ENCODE results near the gene PNPT1.

Gene PNPT1

GRCh38 chr2:55653255-55653654 lies 40.4 kb downstream of the PNPT1 start:
- H3K27me3 ChIP-seq (ENCODE audit: control insufficient read depth, insufficient read depth, low read length), result no peaks in the 10 kb centered on the region

DNA sequence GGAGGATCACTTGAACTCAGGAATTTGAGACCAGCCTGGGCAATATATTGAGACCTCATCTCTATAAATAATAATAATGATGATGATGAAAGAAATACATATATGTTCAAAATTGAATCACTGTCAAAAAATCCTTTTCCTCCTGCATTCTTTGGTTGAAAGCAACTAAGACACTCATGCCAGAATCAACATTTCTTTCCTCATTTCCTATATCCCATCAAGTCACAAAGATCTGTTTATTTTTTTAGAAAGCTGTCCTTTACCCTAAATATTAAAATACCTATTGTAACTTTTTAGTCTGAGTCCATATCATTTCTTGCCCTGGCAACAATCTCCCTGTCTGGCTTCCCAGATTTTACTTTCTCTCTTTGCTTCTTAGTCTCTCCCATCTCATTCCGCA lies 44.4 kb downstream of the PNPT1 start:
- H3K9ac ChIP-seq (ENCODE audit: low read depth, low read length), result no peak overlapping the region
- peaks cover 6% of the 10 kb centered on the region for H3K36me3 ChIP-seq (ENCODE audit: insufficient read depth, low read length)
- no peak overlapping the region for H3K4me3 ChIP-seq (ENCODE audit: low read length)
- peaks cover 12% of the 10 kb centered on the region for H3K4me1 ChIP-seq (ENCODE audit: control insufficient read depth, insufficient read depth, low read length)
- H3K9me3 ChIP-seq (replicated peaks; ENCODE audit: low read length), result no peaks in the 10 kb centered on the region
- H3K4me2 ChIP-seq (ENCODE audit: low read length), result no peak overlapping the region
- H3K27me3 ChIP-seq (ENCODE audit: control insufficient read depth, insufficient read depth, low read length), result no peaks in the 10 kb centered on the region

More at GRCh38 chr2:55653255-55653654, 40.4 kb downstream of the PNPT1 start:
- Histone ChIP-seq H3K9me3 (replicated peaks; ENCODE audit: low read length) (no peaks in the 10 kb centered on the region), H3K4me2 (ENCODE audit: low read length) (no peak overlapping the region), H3K4me3 (ENCODE audit: low read length) (no peak overlapping the region), H3K4me1 (ENCODE audit: control insufficient read depth, insufficient read depth, low read length) (no peaks in the 10 kb centered on the region), H3K36me3 (ENCODE audit: insufficient read depth, low read length) (peaks cover 20% of the 10 kb centered on the region), H3K9ac (ENCODE audit: low read depth, low read length) (no peak overlapping the region)

- Histone ChIP-seq H3K4me2 (ENCODE audit: low read length) (no peak overlapping the region), H3K4me3 (ENCODE audit: low read length) (no peak overlapping the region), H3K9me3 (replicated peaks; ENCODE audit: low read length) (no peaks in the 10 kb centered on the region), H3K4me1 (ENCODE audit: control insufficient read depth, insufficient read depth, low read length) (no peaks in the 10 kb centered on the region), H3K9ac (ENCODE audit: low read depth, low read length) (no peak overlapping the region), H3K27me3 (ENCODE audit: control insufficient read depth, insufficient read depth, low read length) (no peaks in the 10 kb centered on the region), H3K36me3 (ENCODE audit: insufficient read depth, low read length) (peaks cover 35% of the 10 kb centered on the region)
These were observed 56.8 kb downstream of the PNPT1 start for GRCh38 chr2:55636831-55637230.

DNA sequence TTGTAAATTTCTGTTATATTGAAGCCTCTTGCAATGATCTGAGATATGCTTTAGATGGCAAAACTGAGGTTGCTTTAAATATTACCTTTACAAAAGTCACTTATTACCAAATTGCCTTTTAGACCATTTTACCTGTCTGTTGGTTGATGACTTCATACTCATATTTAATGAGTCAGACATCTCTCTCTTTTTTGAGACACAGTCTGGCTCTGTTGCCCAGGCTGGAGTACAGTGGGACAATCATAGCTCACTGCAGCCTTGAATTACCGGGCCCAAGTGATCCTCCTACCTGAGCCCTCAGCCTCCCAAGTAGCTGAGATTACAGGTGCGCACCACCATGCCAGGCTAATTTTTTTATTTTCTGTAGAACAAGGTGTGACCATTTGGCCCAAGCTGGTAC lies 64.7 kb downstream of the PNPT1 start:
- Histone ChIP-seq H3K27me3 (ENCODE audit: control insufficient read depth, insufficient read depth, low read length) (no peaks in the 10 kb centered on the region), H3K36me3 (ENCODE audit: insufficient read depth, low read length) (no peaks in the 10 kb centered on the region), H3K4me2 (ENCODE audit: low read length) (no peak overlapping the region), H3K4me3 (ENCODE audit: low read length) (no peak overlapping the region), H3K4me1 (ENCODE audit: control insufficient read depth, insufficient read depth, low read length) (no peaks in the 10 kb centered on the region), H3K9me3 (replicated peaks; ENCODE audit: low read length) (no peaks in the 10 kb centered on the region), H3K9ac (ENCODE audit: low read depth, low read length) (no peak overlapping the region)

DNA sequence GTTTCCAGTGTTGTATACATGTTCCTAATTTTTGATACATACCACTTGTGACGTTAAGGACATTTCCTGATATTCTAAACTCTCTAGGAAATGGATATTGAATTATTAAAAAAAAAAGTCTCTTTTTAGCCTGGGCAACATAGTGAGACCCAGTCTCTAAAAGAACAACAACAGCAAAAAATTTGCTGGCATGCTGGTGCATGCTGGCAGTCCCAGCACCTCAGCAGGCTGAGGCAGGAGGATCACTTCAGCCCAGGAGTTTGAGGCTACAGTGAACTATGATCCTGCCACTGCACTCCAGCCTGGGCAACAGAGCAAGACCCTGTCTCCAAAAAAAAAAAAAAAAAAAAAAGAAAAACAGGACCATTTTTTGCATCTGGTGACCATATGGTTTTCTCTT lies 65.7 kb downstream of the PNPT1 start:
- Histone ChIP-seq H3K9ac (ENCODE audit: low read depth, low read length) (no peak overlapping the region), H3K4me2 (ENCODE audit: low read length) (no peak overlapping the region), H3K4me1 (ENCODE audit: control insufficient read depth, insufficient read depth, low read length) (no peaks in the 10 kb centered on the region), H3K27me3 (ENCODE audit: control insufficient read depth, insufficient read depth, low read length) (no peaks in the 10 kb centered on the region), H3K36me3 (ENCODE audit: insufficient read depth, low read length) (no peaks in the 10 kb centered on the region), H3K4me3 (ENCODE audit: low read length) (no peak overlapping the region), H3K9me3 (replicated peaks; ENCODE audit: low read length) (no peaks in the 10 kb centered on the region)

DNA sequence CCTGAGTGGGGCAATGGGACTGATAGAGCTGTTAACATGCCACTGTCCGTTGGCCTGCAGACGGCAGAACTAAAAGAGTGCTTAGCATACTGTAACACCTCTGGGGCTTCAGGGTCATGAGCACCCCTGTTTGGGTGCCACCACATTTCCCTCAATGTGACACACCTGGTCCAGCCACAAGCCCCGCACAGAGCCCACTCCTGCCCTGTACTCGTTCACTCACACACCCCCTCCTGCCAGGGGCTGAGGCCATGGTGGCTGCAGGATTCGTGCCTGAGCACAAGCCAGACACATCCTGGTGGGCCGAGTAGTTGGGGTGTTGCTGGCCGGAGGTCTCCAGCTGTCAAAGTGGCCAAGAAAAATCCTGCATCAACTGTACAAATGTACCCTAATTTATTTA lies 71.8 kb downstream of the PNPT1 start:
- H3K36me3 ChIP-seq (ENCODE audit: insufficient read depth, low read length), result no peaks in the 10 kb centered on the region
- H3K4me2 ChIP-seq (ENCODE audit: low read length), result no peak overlapping the region
- no peaks in the 10 kb centered on the region for H3K27me3 ChIP-seq (ENCODE audit: control insufficient read depth, insufficient read depth, low read length)
- peaks cover 6% of the 10 kb centered on the region for H3K4me1 ChIP-seq (ENCODE audit: control insufficient read depth, insufficient read depth, low read length)
- H3K9me3 ChIP-seq (replicated peaks; ENCODE audit: low read length), result no peaks in the 10 kb centered on the region
- H3K9ac ChIP-seq (ENCODE audit: low read depth, low read length), result no peak overlapping the region
- H3K4me3 ChIP-seq (ENCODE audit: low read length), result no peak overlapping the region

DNA sequence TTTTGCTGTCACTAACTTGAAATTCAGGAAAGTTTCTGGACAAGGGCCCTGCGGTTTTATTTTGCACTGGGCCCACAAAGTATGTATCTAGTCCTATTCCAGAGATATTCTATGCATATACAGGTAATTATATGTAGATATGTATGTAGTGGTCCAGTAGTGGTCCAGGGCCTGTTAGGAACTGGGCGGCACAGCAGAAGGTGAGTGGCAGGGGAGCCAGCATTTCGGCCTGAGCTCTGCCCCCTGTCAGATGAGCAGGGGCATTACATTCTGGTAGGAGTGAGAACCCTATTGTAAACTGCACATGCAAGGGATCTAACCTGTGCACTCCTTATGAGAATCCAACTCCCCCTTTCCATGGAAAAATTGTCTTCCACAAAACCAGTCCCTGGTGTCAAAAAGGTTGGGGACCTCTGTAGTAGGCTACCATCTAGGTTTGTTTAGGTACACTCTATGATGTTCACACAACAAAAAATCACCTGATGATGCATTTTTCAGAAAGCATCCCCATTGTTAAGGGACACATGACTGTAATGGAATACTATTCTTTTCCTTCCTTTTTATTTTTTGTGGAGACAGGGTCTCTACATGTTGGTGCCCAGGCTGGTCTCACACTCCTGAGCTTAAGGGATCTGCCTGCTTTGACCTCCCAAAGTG lies 73.4 kb downstream of the PNPT1 start:
- Histone ChIP-seq H3K4me3 (ENCODE audit: low read length) (no peak overlapping the region), H3K27me3 (ENCODE audit: control insufficient read depth, insufficient read depth, low read length) (no peaks in the 10 kb centered on the region), H3K4me1 (ENCODE audit: control insufficient read depth, insufficient read depth, low read length) (peaks cover 9% of the 10 kb centered on the region), H3K9ac (ENCODE audit: low read depth, low read length) (no peak overlapping the region), H3K9me3 (replicated peaks; ENCODE audit: low read length) (no peaks in the 10 kb centered on the region), H3K36me3 (ENCODE audit: insufficient read depth, low read length) (peaks cover under 1% of the 10 kb centered on the region), H3K4me2 (ENCODE audit: low read length) (peak overlapping the region; percentile 28)

- H3K9me3 ChIP-seq (replicated peaks; ENCODE audit: low read length), result no peaks in the 10 kb centered on the region
- H3K4me1 ChIP-seq (ENCODE audit: control insufficient read depth, insufficient read depth, low read length), result peaks cover 12% of the 10 kb centered on the region
- H3K4me3 ChIP-seq (ENCODE audit: low read length), result peak overlapping the region; percentile 96
- peak overlapping the region; percentile 76 for H3K4me2 ChIP-seq (ENCODE audit: low read length)
- H3K36me3 ChIP-seq (ENCODE audit: insufficient read depth, low read length), result peaks cover 13% of the 10 kb centered on the region
- no peaks in the 10 kb centered on the region for H3K27me3 ChIP-seq (ENCODE audit: control insufficient read depth, insufficient read depth, low read length)
- peak overlapping the region; percentile 94 for H3K9ac ChIP-seq (ENCODE audit: low read depth, low read length)
These were observed 75.2 kb downstream of the PNPT1 start for GRCh38 chr2:55618275-55619055.

DNA sequence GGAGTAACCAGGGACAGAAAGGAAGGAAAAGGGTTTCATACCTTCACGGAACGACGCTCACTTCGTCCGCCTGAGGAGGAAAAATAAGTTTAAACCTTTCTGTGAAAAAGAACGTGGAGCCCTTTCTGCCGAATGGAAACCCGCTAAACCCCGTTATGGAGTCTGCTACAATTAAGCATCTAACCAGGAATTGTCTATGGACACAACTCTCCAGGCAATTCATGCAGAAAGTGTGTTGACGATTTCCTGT lies 75.7 kb downstream of the PNPT1 start:
- Histone ChIP-seq H3K27me3 (ENCODE audit: control insufficient read depth, insufficient read depth, low read length) (no peaks in the 10 kb centered on the region), H3K9ac (ENCODE audit: low read depth, low read length) (peak overlapping the region; percentile 94), H3K9me3 (replicated peaks; ENCODE audit: low read length) (no peaks in the 10 kb centered on the region), H3K4me3 (ENCODE audit: low read length) (peak overlapping the region; percentile 96), H3K4me1 (ENCODE audit: control insufficient read depth, insufficient read depth, low read length) (peaks cover 12% of the 10 kb centered on the region), H3K4me2 (ENCODE audit: low read length) (peak overlapping the region; percentile 76), H3K36me3 (ENCODE audit: insufficient read depth, low read length) (peaks cover 15% of the 10 kb centered on the region)

DNA sequence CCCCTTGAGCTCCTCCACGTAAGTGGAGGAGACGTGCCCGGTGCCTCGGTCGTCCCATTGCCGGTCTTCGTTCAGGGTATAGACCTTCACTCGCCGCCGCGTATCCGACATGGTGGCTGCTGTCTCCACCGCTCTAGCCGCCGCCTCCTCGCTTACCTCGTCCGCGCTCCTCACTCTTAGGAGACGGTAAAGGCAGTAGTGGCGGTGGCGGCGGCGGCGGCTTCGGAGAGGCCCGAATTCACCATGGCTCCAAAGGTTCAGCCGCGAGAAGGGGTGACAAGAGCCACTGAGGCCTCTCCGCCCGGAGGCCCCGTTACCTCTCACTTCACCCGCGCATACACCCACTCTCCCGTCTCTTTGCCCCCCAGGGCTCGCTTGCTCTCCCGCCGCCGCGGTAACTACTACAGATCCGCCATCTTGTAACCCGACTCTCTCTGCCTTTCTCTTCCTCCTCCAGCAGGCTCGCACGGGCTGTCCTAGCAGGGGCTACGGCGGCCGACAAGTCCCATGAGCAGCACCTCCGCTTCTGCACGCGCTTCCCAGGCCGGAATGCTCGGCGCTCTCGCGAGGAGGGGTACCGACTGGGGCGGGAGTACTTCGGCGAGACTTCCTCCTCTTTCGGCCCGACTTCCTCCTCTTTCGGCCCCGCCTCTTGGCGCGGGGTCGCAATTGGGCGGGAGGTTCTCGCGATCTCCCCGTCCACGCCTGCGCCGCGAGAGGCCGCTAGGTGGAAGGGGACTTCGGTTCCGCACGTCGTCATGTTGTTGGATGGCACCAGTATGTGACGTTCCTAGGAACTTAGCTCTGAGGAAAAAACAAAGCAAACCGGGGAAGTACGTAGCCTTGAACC lies 76.2 kb downstream of the PNPT1 start, which contains the start of gene PPP4R3B:
Gene PPP4R3B, minus strand, starts transcription at position 448 of the 850 bp plus-strand sequence. Its CDS starts 337 bp downstream, at position 111.
- H3K4me1 ChIP-seq (ENCODE audit: control insufficient read depth, insufficient read depth, low read length), result peaks cover 12% of the 10 kb centered on the region
- H3K4me2 ChIP-seq (ENCODE audit: low read length), result peak within 1 kb of the TSS; percentile 81
- peaks cover 16% of the 10 kb centered on the region for H3K36me3 ChIP-seq (ENCODE audit: insufficient read depth, low read length)

DNA sequence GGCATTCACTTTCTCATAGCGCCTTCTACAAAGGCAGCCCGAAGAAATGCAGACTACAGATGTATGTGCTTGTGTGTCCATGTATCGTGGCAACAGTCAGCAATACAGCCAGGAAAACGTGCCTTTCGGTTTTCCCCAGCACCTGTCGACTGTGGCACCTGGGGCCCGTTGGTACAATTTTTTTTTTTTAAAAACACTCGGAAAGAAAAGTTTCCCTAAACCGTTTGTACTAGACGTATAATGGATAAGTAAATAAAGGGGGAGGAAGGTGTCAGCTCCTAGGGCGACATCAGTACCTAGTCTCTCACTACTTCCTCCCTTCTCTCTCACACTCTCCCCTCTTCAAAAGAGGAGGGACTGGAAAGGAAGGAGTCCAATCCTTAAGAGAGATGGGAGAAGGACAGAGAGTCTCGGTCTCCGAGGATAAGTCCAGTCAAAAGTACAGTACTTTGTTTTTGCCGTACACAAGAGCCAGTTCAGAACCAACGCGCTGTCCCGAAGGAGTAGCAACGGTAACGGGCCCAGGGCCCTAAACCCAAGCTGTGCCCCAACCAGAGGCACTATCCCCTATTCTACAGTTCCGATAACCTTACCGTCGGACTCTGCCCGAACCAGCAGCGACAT lies 77.0 kb downstream of the PNPT1 start:
- Histone ChIP-seq H3K4me2 (ENCODE audit: low read length) (peak overlapping the region; percentile 81), H3K9ac (ENCODE audit: low read depth, low read length) (peak overlapping the region; percentile 98), H3K4me3 (ENCODE audit: low read length) (peak overlapping the region; percentile 83), H3K4me1 (ENCODE audit: control insufficient read depth, insufficient read depth, low read length) (peaks cover 12% of the 10 kb centered on the region), H3K36me3 (ENCODE audit: insufficient read depth, low read length) (peaks cover 22% of the 10 kb centered on the region), H3K9me3 (replicated peaks; ENCODE audit: low read length) (no peaks in the 10 kb centered on the region), H3K27me3 (ENCODE audit: control insufficient read depth, insufficient read depth, low read length) (no peaks in the 10 kb centered on the region)

More for the DNA sequence above, 76.2 kb downstream of the PNPT1 start, which contains the start of gene PPP4R3B:
- H3K9me3 ChIP-seq (replicated peaks; ENCODE audit: low read length), result no peaks in the 10 kb centered on the region
- no peaks in the 10 kb centered on the region for H3K27me3 ChIP-seq (ENCODE audit: control insufficient read depth, insufficient read depth, low read length)
- peak within 1 kb of the TSS; percentile 96 for H3K4me3 ChIP-seq (ENCODE audit: low read length)
- H3K9ac ChIP-seq (ENCODE audit: low read depth, low read length), result peak within 1 kb of the TSS; percentile 98

Data from skeletal muscle satellite cell (primary cell).